ENCODE measurements around the gene GBP7. TPM values are rescaled to one million over a fixed set of nuclear protein-coding genes. Genes with fewer than 3 reads are reported as not detected.

Gene GBP7
- polyA plus RNA-seq, 1 donor from 2014 or later = not detected

DNA sequence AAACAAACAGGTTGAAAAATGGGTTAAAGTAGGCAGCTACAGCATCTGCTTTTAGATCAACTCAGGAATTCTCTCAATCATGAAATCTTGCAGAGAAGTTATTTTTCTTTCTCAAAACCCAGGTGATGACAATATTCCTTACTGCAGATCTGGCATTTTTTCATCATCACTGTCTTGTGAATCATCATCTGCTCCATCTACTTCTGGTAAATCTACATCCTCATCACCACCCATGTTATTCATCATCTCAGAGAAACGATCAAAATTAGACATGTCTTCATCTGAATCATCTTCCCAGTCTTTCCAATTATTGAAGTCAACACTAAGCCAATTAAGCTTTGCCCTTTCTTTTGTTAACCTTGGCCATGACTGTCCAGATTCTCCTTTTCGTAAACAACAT lies 71.7 kb downstream of the GBP7 start:
- Histone ChIP-seq H3K9me3 (ENCODE audit: low read length) (no peaks in the 10 kb centered on the region), H3K79me2 (replicated peaks; ENCODE audit: insufficient read depth, low read length) (no peaks in the 10 kb centered on the region), H3K9me2 (ENCODE audit: insufficient read depth, low read length) (no peaks in the 10 kb centered on the region), H3K9ac (ENCODE audit: low read length) (no peak overlapping the region), H2AFZ (ENCODE audit: low read depth, low read length) (no peak overlapping the region), H3K4me3 (ENCODE audit: low read length) (no peak overlapping the region), H4K20me1 (ENCODE audit: insufficient read depth) (no peaks in the 10 kb centered on the region), H3K27me3 (ENCODE audit: insufficient read depth, low read depth, low read length) (no peaks in the 10 kb centered on the region), H3F3A (ENCODE audit: insufficient read depth, low read length, poor library complexity, severe bottlenecking) (no peaks in the 10 kb centered on the region), H3K4me2 (ENCODE audit: low read length) (no peak overlapping the region), H3K36me3 (ENCODE audit: insufficient read depth, low read length) (no peaks in the 10 kb centered on the region), H3K27ac (ENCODE audit: low read length) (no peak overlapping the region)
- TF ChIP-seq EP300 (conservative IDR thresholded peaks at IDR 0.05; ENCODE audit: poor library complexity, severe bottlenecking) = no peak
- TF ChIP-seq REST (IDR thresholded peaks at IDR 0.05; ENCODE audit: borderline replicate concordance) = no peak
- no peak for TF ChIP-seq EZH2 (IDR thresholded peaks at IDR 0.05; ENCODE audit: borderline replicate concordance, insufficient read depth, low read length, poor library complexity, severe bottlenecking)
- TF ChIP-seq, protein P1, sequence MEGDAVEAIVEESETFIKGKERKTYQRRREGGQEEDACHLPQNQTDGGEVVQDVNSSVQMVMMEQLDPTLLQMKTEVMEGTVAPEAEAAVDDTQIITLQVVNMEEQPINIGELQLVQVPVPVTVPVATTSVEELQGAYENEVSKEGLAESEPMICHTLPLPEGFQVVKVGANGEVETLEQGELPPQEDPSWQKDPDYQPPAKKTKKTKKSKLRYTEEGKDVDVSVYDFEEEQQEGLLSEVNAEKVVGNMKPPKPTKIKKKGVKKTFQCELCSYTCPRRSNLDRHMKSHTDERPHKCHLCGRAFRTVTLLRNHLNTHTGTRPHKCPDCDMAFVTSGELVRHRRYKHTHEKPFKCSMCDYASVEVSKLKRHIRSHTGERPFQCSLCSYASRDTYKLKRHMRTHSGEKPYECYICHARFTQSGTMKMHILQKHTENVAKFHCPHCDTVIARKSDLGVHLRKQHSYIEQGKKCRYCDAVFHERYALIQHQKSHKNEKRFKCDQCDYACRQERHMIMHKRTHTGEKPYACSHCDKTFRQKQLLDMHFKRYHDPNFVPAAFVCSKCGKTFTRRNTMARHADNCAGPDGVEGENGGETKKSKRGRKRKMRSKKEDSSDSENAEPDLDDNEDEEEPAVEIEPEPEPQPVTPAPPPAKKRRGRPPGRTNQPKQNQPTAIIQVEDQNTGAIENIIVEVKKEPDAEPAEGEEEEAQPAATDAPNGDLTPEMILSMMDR (IDR thresholded peaks at IDR 0.05; ENCODE audit: poor library complexity, severe bottlenecking) = no peak
- no peak for TF ChIP-seq MXI1 (conservative IDR thresholded peaks at IDR 0.05; ENCODE audit: poor library complexity, severe bottlenecking)
- TF ChIP-seq TAF1 (IDR thresholded peaks at IDR 0.05; ENCODE audit: low read depth) = no peak
- no peak for TF ChIP-seq RAD21 (conservative IDR thresholded peaks at IDR 0.05)
- no peak for TF ChIP-seq SMC3 (conservative IDR thresholded peaks at IDR 0.05; ENCODE audit: poor library complexity)
- TF ChIP-seq POLR2AphosphoS5 (IDR thresholded peaks at IDR 0.05) = no peak

DNA sequence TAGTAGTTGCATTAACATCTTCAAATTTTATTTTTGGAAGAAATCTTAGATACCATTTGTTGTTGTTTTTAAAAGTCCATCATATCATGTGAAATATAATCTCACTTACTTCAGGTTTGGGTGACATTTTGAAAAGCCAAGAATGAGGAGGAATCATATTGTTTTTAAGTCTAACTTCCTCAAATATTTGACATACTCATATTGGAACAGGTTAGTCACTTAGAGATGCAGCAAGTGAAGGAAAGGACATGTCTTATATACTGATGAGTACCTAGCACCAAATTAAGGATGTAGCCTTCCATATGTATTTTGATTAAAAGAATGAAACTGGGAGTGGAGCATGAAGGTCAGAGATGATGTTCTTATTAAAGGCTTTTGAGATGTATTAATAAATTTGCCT lies 73.8 kb downstream of the GBP7 start:
- H3F3A ChIP-seq (ENCODE audit: insufficient read depth, low read length, poor library complexity, severe bottlenecking) = no peaks in the 10 kb centered on the region
- H3K9me3 ChIP-seq (ENCODE audit: low read length) = no peaks in the 10 kb centered on the region
- H2AFZ ChIP-seq (ENCODE audit: low read depth, low read length) = no peak overlapping the region
- H4K20me1 ChIP-seq (ENCODE audit: insufficient read depth) = no peaks in the 10 kb centered on the region
- no peak overlapping the region for H3K4me2 ChIP-seq (ENCODE audit: low read length)
- H3K4me3 ChIP-seq (ENCODE audit: low read length) = no peak overlapping the region
- no peaks in the 10 kb centered on the region for H3K36me3 ChIP-seq (ENCODE audit: insufficient read depth, low read length)
- H3K79me2 ChIP-seq (replicated peaks; ENCODE audit: insufficient read depth, low read length) = no peaks in the 10 kb centered on the region
- TF ChIP-seq, protein P1 (IDR thresholded peaks at IDR 0.05; ENCODE audit: poor library complexity, severe bottlenecking) = no peak
- TF ChIP-seq MXI1 (conservative IDR thresholded peaks at IDR 0.05; ENCODE audit: poor library complexity, severe bottlenecking) (no peak), EZH2 (IDR thresholded peaks at IDR 0.05; ENCODE audit: borderline replicate concordance, insufficient read depth, low read length, poor library complexity, severe bottlenecking) (no peak), RAD21 (conservative IDR thresholded peaks at IDR 0.05) (no peak), TAF1 (IDR thresholded peaks at IDR 0.05; ENCODE audit: low read depth) (no peak), SMC3 (conservative IDR thresholded peaks at IDR 0.05; ENCODE audit: poor library complexity) (no peak), REST (IDR thresholded peaks at IDR 0.05; ENCODE audit: borderline replicate concordance) (no peak), POLR2AphosphoS5 (IDR thresholded peaks at IDR 0.05) (no peak), EP300 (conservative IDR thresholded peaks at IDR 0.05; ENCODE audit: poor library complexity, severe bottlenecking) (no peak)
- no peaks in the 10 kb centered on the region for H3K27me3 ChIP-seq (ENCODE audit: insufficient read depth, low read depth, low read length)
- no peak overlapping the region for H3K9ac ChIP-seq (ENCODE audit: low read length)
- H3K27ac ChIP-seq (ENCODE audit: low read length) = no peak overlapping the region
- no peaks in the 10 kb centered on the region for H3K9me2 ChIP-seq (ENCODE audit: insufficient read depth, low read length)

Measured in neural cell (in vitro differentiated cells).